ENCODE results near the gene PHF20. TPM values are rescaled to one million over a fixed set of nuclear protein-coding genes. Genes with fewer than 3 reads are reported as not detected.
"Not testable (repeated sequence)": the region's sequence is repeated elsewhere in the genome, so short reads cannot be mapped to it uniquely, and the experiment has no call there.

PHF20 gene
- total and polyA plus RNA-seq, 2 of the 8 experiments (the other 6 are each of a cell fraction or from before 2014, with no cell fraction given) = 25.6 to 70.1 TPM

GRCh38 chr20:35855641-35856040 is 83.8 kb downstream of the PHF20 start:
- WGBS, 2 experiments (ENCODE audit: extremely low coverage in 1 of 2, insufficient coverage in 1 of 2, insufficient read length in 1 of 2, insufficient replicate concordance in 2 of 2, low coverage in 1 of 2, low lambda C conversion rate in 2 of 2, missing lambda C conversion rate in 1 of 2) = 95% methylated on average over 4 of the region's 4 CpGs; no CpG with 5 or more reads in 1 of the 2 experiments
- H3K79me1 ChIP-seq (ENCODE audit: low read depth, low read length); H3K56ac ChIP-seq (replicated peaks; ENCODE audit: insufficient read length, low read depth, low read length); H3K23me2 ChIP-seq (ENCODE audit: low read depth, low read length); H3K4me3 ChIP-seq (ENCODE audit: extremely low read depth in 1 of 4, insufficient read depth in 2 of 4, low read depth in 3 of 4, low read length in 4 of 4); H3K23ac ChIP-seq (ENCODE audit: insufficient read length); H2BK12ac ChIP-seq (ENCODE audit: low read depth, low read length); H4K8ac ChIP-seq (ENCODE audit: extremely low read depth, insufficient read depth, low read length); DNase-seq (ENCODE audit: low read depth in 1 of 2, low spot score in 2 of 2); FAIRE-seq; H4K91ac ChIP-seq (replicated peaks; ENCODE audit: insufficient read length, low read length); H2AFZ ChIP-seq (ENCODE audit: low read length); H3K14ac ChIP-seq (ENCODE audit: insufficient read length); H2AK5ac ChIP-seq (ENCODE audit: low read depth, low read length); H3K4ac ChIP-seq (replicated peaks; ENCODE audit: insufficient read length, low read depth, low read length); H3K18ac ChIP-seq (ENCODE audit: extremely low read depth, low read length); H4K5ac ChIP-seq (ENCODE audit: insufficient read length, low read depth, low read length); H3K4me1 ChIP-seq (replicated peaks in 1 of 4; ENCODE audit: control insufficient read depth in 3 of 4, insufficient read depth in 4 of 4, low read length in 3 of 4); H2BK15ac ChIP-seq (ENCODE audit: low read length); H3K27me3 ChIP-seq (replicated peaks in 1 of 4; ENCODE audit: control insufficient read depth in 3 of 4, extremely low read depth in 1 of 4, insufficient read depth in 3 of 4, low read length in 3 of 4); H2BK120ac ChIP-seq (replicated peaks; ENCODE audit: low read depth, low read length); H3K9me3 ChIP-seq (ENCODE audit: insufficient read depth in 2 of 2, low read depth in 1 of 2, low read length in 1 of 2); H2BK20ac ChIP-seq (ENCODE audit: low read length); H2BK5ac ChIP-seq (ENCODE audit: low read depth, low read length); H3K4me2 ChIP-seq (ENCODE audit: insufficient read depth in 1 of 2, low read depth in 2 of 2, low read length in 2 of 2); H3K27ac ChIP-seq (ENCODE audit: low read depth, low read length); H3K79me2 ChIP-seq (ENCODE audit: control insufficient read depth in 1 of 2, insufficient read depth in 2 of 2, low read length in 2 of 2); H3K9ac ChIP-seq (replicated peaks in 1 of 4; ENCODE audit: extremely low read depth in 1 of 4, low read depth in 3 of 4, low read length in 3 of 4); H4K20me1 ChIP-seq (replicated peaks in 1 of 2; ENCODE audit: control insufficient read depth in 1 of 2, insufficient read depth in 2 of 2, low read length in 2 of 2): not testable (repeated sequence)
- ChIA-PET POLR2A (ENCODE audit: partially characterized antibody) (interaction anchor here (1.0 to 1.3 kb wide), 3 partner anchors 34 to 137 kb away, joined by 3 read pairs; no protein-coding TSS in a partner anchor), CTCF (ENCODE audit: partially characterized antibody) (interaction anchor here (1.3 kb wide), 1 partner anchor 9 kb away, joined by 3 read pairs; no protein-coding TSS in a partner anchor)
- peaks cover 2 to 14% (median 5%) of the 10 kb centered on the region in 4 experiments; a peak in 5 of 8 replicates for H3K36me3 ChIP-seq (ENCODE audit: control insufficient read depth in 2 of 4, insufficient read depth in 4 of 4, low read length in 3 of 4)
